HepG2 (cell line): ENCODE data around the gene CMKLR1. TPM values are rescaled to one million over a fixed set of nuclear protein-coding genes. Genes with fewer than 3 reads are reported as not detected.

Source experiments
- ATAC-seq: fragments of 200-7000 bp; cut with Tn5 transposase; 3 replicates; pipeline ENCODE4 v1.9.1; 2020; ENCODE audit warnings: mild to moderate bottlenecking, moderate library complexity
- BruUV-seq: library from RNA; stranded (reverse); fragments of 400-500 nt; replicated peaks from 2 replicates; lab custom pipeline; 2021; lab: Mats Ljungman, UMichigan
- CTCF ChIA-PET: fragments of 300-600 bp; formaldehyde crosslinking; extraction: SDS; loops from one replicate; lab custom pipeline; 2021; ENCODE audit warnings: low total read pairs, inconsistent platforms, low intra/inter-chr PET ratio; lab: Yijun Ruan, JAX
- POLR2A ChIA-PET: fragments of 350-600 bp; sonication (Branson Sonifier 250); formaldehyde crosslinking; loops from one replicate; lab custom pipeline; 2020; ENCODE audit warnings: antibody characterized with exemption, inconsistent platforms; lab: Yijun Ruan, JAX
- DNase-seq: peaks from one replicate; pipeline ENCODE4 v3.0.0-alpha.2; 2015; ENCODE audit warnings: low spot score
- FAIRE-seq: peaks from 3 replicates; lab custom pipeline; 2011; peaks lifted over from hg19 to GRCh38; lab: Jason Lieb, UNC
- H2AFZ ChIP-seq: one replicate; pipeline ENCODE4 v1.6.1; 2011; ENCODE audit warnings: low read length, inconsistent platforms
- H3K27ac ChIP-seq: fragments of 300-600 bp; 3 replicates; pipeline ENCODE4 v1.8.0; 2011; ENCODE audit warnings: mixed run types, mild to moderate bottlenecking, mixed read lengths, low read length, inconsistent platforms; ENCODE audit not compliant: insufficient read depth; ENCODE audit errors: extremely low read length
- H3K27me3 ChIP-seq, 2 experiments: fragments of 200-600 bp in 1 of 2; 2 replicates in 1 of 2; 3 replicates in 1 of 2; pipeline versions ENCODE4 v1.6.0 to v1.8.0; 2011; ENCODE audit warnings: low read length in 2 of 2, mild to moderate bottlenecking in 2 of 2, moderate library complexity in 2 of 2, inconsistent platforms in 1 of 2; ENCODE audit not compliant: insufficient read depth in 2 of 2, control insufficient read depth in 1 of 2
- H3K36me3 ChIP-seq, 2 experiments: fragments of 200-600 bp in 1 of 2; replicated peaks in 1 of 2; 2 replicates in 1 of 2; 3 replicates in 1 of 2; pipeline versions ENCODE4 v1.5.1 to v1.8.0; 2011; ENCODE audit warnings: low read length in 2 of 2, inconsistent platforms in 1 of 2; ENCODE audit not compliant: insufficient read depth in 2 of 2, control insufficient read depth in 1 of 2
- H3K4me1 ChIP-seq: 2 replicates; pipeline ENCODE4 v1.5.1; 2012; ENCODE audit warnings: low read length, inconsistent platforms; ENCODE audit not compliant: insufficient read depth
- H3K4me2 ChIP-seq: 2 replicates; pipeline ENCODE4 v1.6.0; 2011; ENCODE audit warnings: low read depth, low read length, inconsistent platforms
- H3K4me3 ChIP-seq, 3 experiments: fragments of 200-600 bp in 1 of 3; sonication (generic), shearing (Covaris generic) in 1 of 3; replicated peaks in 1 of 3; 2 replicates each; pipeline ENCODE4 v1.5.1; 2011 to 2016; ENCODE audit warnings: low read length in 3 of 3, inconsistent platforms in 2 of 3, low read depth in 2 of 3, mild to moderate bottlenecking in 2 of 3, control low read depth in 1 of 3, mixed read lengths in 1 of 3; ENCODE audit not compliant: insufficient read depth in 1 of 3
- H3K79me2 ChIP-seq: one replicate; pipeline ENCODE4 v1.6.1; 2011; ENCODE audit warnings: low read length, inconsistent platforms; ENCODE audit not compliant: insufficient read depth
- H3K9ac ChIP-seq: 2 replicates; pipeline ENCODE4 v1.6.0; 2011; ENCODE audit warnings: mild to moderate bottlenecking, low read depth, low read length, inconsistent platforms; ENCODE audit not compliant: insufficient read depth
- H3K9me3 ChIP-seq: 2 replicates; pipeline ENCODE4 v1.5.1; 2012; ENCODE audit warnings: mild to moderate bottlenecking, low read length
- H4K20me1 ChIP-seq: 2 replicates; pipeline ENCODE4 v1.6.0; 2011; ENCODE audit warnings: inconsistent platforms, mild to moderate bottlenecking, low read length, moderate library complexity; ENCODE audit not compliant: insufficient read depth
- CSRNP2 ChIP-seq: sonication (generic); formaldehyde crosslinking; conservative IDR thresholded peaks from 2 replicates; pipeline ENCODE4 v1.8.0; 2022; ENCODE audit warnings: low read depth, missing genetic modification reagents
- HNF1A ChIP-seq, 2 experiments: sonication (generic) in 1 of 2; formaldehyde crosslinking in 1 of 2; IDR thresholded peaks; 2 replicates each; pipeline versions ENCODE4 v1.4.0 to v1.6.1; 2016 to 2020; ENCODE audit warnings: borderline replicate concordance in 1 of 2, low read depth in 1 of 2, mild to moderate bottlenecking in 1 of 2, missing genetic modification reagents in 1 of 2
- PAX8 ChIP-seq: sonication (generic); formaldehyde crosslinking; IDR thresholded peaks from 2 replicates; pipeline ENCODE4 v1.8.0; 2022; ENCODE audit warnings: mild to moderate bottlenecking, missing genetic modification reagents, borderline replicate concordance
- PHF21A ChIP-seq: sonication (generic); formaldehyde crosslinking; IDR thresholded peaks from 2 replicates; pipeline ENCODE4 v1.5.0; 2020; ENCODE audit warnings: mild to moderate bottlenecking, missing genetic modification reagents
- RORA ChIP-seq: sonication (generic); formaldehyde crosslinking; IDR thresholded peaks from 2 replicates; pipeline ENCODE4 v1.5.0; 2020; ENCODE audit warnings: mild to moderate bottlenecking, missing genetic modification reagents, moderate library complexity
- SOX5 ChIP-seq: IDR thresholded peaks from 2 replicates; pipeline ENCODE4 v1.6.1; 2016; ENCODE audit warnings: borderline replicate concordance
- ZNF234 ChIP-seq: sonication (generic); formaldehyde crosslinking; conservative IDR thresholded peaks from 2 replicates; pipeline ENCODE4 v1.5.1; 2020; ENCODE audit warnings: mild to moderate bottlenecking, missing genetic modification reagents
- ZNF782 ChIP-seq: sonication (generic); formaldehyde crosslinking; IDR thresholded peaks from 2 replicates; pipeline ENCODE4 v1.4.0; 2020; ENCODE audit warnings: missing genetic modification reagents, mild to moderate bottlenecking, borderline replicate concordance
- ZSCAN22 ChIP-seq: sonication (generic); formaldehyde crosslinking; IDR thresholded peaks from 2 replicates; pipeline ENCODE4 v1.4.0; 2020; ENCODE audit warnings: mild to moderate bottlenecking, missing genetic modification reagents
- whole genome bisulfite sequencing: methylation state at CpG from one replicate; pipeline ENCODE4 v1.1.6; 2017; ENCODE audit warnings: low lambda C conversion rate; 5-methylcytosine and 5-hydroxymethylcytosine counted together
- in situ Hi-C: cut with HindIII; loops from 2 replicates; pipeline ENCODE4 v1.10.0; 2017; ENCODE audit warnings: low pct_unique_long_range_greater_than_20kb; ENCODE audit not compliant: extremely low pct_ligation_motif_present
- intact Hi-C: fragments of 100-400 bp; cut with micrococcal nuclease; formaldehyde crosslinking; loops from one replicate; pipeline ENCODE4 v1.10.0; 2022; ENCODE audit not compliant: unreplicated experiment
- polyA plus RNA-seq, 8 experiments: library from polyadenylated mRNA; depleted of rRNA in 3 of 8; stranded (reverse) in 7 of 8; unstranded in 1 of 8; fragments of >200 nt; fragmentation: Illumina TruSeq in 4 of 8; extraction: Trizol in 4 of 8; gene quantifications; 2 replicates each; pipeline versions ENCODE4 v1.2.1 to v1.2.3, GENCODE V29; 2011 to 2016; ENCODE audit warnings: low read depth in 4 of 8, missing spikeins in 1 of 8, mixed read lengths in 1 of 8; ENCODE audit not compliant: insufficient read depth in 1 of 8
- total RNA-seq, 5 experiments: library from RNA; depleted of rRNA; stranded (reverse); fragments of >200 nt; fragmentation: Illumina TruSeq; extraction: Trizol; gene quantifications; 2 replicates each; pipeline ENCODE4 v1.2.3, GENCODE V29; 2016; ENCODE audit warnings: low read depth in 1 of 5

Gene CMKLR1
- total and polyA plus RNA-seq, 2 of the 13 experiments (the other 11 are each of a cell fraction or from before 2014, with no cell fraction given), result not detected

- Histone ChIP-seq H2AFZ (no peak overlapping the region), H3K36me3 (no peaks in the 10 kb centered on the region), H3K9me3 (no peaks in the 10 kb centered on the region), H3K79me2 (no peaks in the 10 kb centered on the region), H3K9ac (no peak overlapping the region), H4K20me1 (no peaks in the 10 kb centered on the region), H3K27ac (no peak overlapping the region), H3K4me1 (no peaks in the 10 kb centered on the region), H3K4me3 (no peak overlapping the region), H3K27me3 (peaks cover 1 to 18% of the 10 kb centered on the region in 2 experiments; a peak in 4 of 5 replicates), H3K4me2 (no peak overlapping the region)
- POLR2A ChIA-PET, result no interaction called here
- FAIRE-seq (no peak), DNase-seq (no peak), ATAC-seq (no peak)
- CTCF ChIA-PET, result no interaction called here
- in situ Hi-C loops (no loop called here), intact Hi-C loops (no loop called here)
- no peak for TF ChIP-seq SOX5 (CRISPR knock-in tag)
- TF ChIP-seq PAX8 (CRISPR knock-in tag), result no peak
- 9% methylated on average over 7 of the region's 7 CpGs for whole genome bisulfite sequencing
- no TSS peak for BruUV-seq
Measured at GRCh38 chr12:108252523-108252922, 86.6 kb downstream of the CMKLR1 start.

GRCh38 chr12:108248011-108248410, 91.1 kb downstream of the CMKLR1 start:
- Histone ChIP-seq H3K9me3 (no peaks in the 10 kb centered on the region), H3K4me3 (no peak overlapping the region), H3K36me3 (no peaks in the 10 kb centered on the region), H2AFZ (no peak overlapping the region), H3K79me2 (no peaks in the 10 kb centered on the region), H3K9ac (no peak overlapping the region), H4K20me1 (no peaks in the 10 kb centered on the region), H3K27ac (no peak overlapping the region), H3K4me1 (no peaks in the 10 kb centered on the region), H3K27me3 (peaks cover 1 to 13% of the 10 kb centered on the region in 2 experiments; a peak in 4 of 5 replicates), H3K4me2 (no peak overlapping the region)
- FAIRE-seq (no peak), DNase-seq (no peak), ATAC-seq (no peak)
- in situ Hi-C loops, result no loop called here
- WGBS, result 40% methylated on average over 3 of the region's 13 CpGs
- ChIA-PET POLR2A (no interaction called here), CTCF (no interaction called here)
- no TSS peak for BruUV-seq
- intact Hi-C loops, result no loop called here
- TF ChIP-seq ZSCAN22 (CRISPR knock-in tag), result no peak
- no peak for TF ChIP-seq CSRNP2 (CRISPR knock-in tag)
- no peak for TF ChIP-seq PHF21A (CRISPR knock-in tag)
- TF ChIP-seq ZNF234 (CRISPR knock-in tag), result no peak
- TF ChIP-seq RORA, result no peak
- TF ChIP-seq HNF1A (IDR thresholded peaks at IDR 0.05; ENCODE audit: low read depth), result no peak
- no peak for TF ChIP-seq HNF1A (CRISPR knock-in tag; IDR thresholded peaks at IDR 0.05; ENCODE audit: borderline replicate concordance)
- TF ChIP-seq ZNF782 (CRISPR knock-in tag), result no peak
